ENCODE data around the gene NDEL1.

NDEL1 gene

DNA sequence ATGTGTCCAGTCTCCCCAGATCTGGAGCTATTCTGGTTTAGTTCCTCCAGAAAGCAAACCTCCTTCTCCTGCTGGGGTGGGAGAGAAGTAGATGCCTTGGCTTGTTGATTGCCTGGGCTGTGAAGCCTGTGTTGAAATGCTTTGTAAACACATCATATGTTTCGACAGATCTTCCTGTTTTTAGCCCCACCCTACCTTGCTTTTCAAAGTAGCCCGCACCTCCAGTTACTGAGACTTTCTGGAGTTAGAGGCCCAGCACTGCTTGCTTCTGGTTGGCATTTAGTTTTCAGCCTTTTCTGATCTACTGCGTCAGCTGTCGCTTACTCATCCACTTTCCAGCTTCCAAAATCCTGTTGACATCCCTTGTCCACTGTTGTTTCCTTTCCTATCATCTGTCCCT, 17.9 kb upstream of the NDEL1 start:
- peak; percentile 86 to 95 (median 88) for DNase-seq

DNA sequence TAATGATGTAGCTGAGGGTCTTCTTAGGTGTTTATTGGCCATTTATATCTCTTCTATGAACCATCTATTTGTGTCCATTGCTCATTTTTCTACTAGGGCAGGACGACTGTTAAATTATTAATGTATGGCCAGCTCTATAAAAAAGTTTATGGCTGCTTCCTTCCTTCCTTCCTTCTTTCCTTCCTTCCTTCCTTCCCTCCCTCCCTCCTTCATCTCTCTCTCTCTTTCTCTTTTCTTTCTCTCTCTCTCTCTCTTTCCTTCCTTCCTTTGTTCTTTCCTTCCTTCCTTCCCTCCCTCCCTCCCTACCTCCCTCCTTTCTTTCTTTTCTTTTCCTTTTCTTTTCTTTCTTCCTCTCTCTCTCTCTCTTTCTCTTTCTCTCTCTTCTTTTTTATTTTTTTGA, 17.2 kb upstream of the NDEL1 start:
- DNase-seq: no peak

DNA sequence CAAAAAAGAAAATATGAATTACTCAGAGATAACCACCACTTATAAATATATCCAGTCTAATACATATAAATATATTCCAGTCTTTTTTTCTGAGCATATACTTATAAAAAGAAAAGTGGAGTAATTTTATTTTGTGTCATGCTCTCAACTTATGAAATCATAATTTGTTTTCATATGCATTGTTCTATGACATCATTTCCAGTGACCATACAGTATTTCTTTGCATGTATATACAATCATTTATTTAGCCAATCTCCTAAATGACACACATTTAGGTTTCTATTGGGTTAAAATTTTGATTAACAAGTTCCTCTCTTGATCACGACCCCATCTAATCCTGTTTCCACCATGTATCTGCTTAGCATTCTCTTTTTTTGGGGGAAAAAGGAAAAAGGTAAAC, 16.4 kb upstream of the NDEL1 start:
- DNase-seq: no peak

- peak; percentile 58 to 92 (median 75) for DNase-seq
These were observed 15.4 kb upstream of the NDEL1 start for GRCh38 chr17:8420041-8420934.

DNA sequence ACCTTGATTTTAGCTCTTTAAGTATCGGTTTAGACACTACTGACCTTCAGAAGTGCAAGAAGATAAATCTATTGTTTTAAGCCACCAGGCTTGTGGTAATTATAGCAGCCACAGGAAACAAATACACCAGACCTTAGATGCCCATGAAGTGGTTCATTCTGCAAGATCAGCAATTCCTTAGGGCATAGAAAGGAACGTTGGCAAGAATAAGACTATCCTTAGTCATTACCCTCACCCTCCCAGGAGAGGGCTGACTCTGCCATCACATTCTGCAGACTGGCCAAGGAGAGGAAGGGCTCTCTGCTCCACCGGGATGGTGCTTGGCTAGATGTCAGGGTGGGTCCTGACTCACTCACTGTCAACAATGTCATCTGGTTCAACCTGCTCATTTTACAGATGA, 14.1 kb upstream of the NDEL1 start:
- peak in 3 of 4 experiments; percentile 30 to 71 (median 58) for DNase-seq

DNA sequence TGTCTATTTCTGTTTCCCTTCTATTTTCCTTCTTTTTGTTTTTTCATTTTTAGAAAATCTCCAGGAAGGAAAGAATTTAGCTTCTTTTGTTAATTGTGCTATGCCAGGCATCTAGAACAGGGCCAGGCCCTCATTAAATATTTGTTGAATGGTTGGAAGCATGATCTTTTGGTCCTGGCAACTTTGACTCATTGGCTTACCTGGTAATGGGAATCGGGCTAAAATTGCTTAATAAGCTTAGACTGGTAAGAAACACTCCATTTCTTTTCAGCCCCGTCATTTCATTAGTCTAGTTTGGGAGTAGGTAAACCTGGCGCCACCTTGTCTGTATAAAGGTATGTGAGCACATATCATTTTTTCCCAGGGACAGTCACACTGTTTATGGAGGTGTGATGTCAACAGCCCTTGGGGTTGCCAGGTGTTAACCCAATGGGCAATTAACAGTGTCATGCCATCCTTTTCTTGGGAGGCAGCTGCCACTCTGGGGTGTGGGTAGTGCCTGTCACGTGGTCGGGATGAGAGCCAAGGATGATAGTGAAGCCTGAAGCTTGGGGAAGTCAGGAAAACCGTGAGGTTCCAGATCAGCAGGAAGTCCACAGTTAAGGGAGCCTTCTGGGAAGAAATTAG, 9.5 kb upstream of the NDEL1 start:
- DNase-seq: no peak

DNA sequence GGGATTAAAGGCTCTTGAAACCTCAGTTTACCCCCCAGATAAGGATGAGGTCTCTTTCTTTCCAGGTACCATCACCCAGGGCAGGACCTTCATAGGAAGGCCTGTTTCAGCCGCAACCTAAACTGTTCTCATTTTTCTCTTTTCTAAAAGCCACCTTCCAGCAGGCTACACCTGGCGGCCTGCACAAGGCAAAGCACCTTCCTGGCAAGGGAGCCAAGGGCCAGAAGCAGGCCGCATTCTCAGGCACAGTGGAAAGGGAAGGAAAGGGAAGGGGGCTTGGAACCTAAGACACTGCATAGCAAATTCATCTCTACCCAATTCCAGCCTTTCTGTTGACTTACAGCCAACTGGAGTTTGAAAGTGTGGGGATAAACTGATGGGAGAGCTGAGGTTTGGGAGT, 8.9 kb upstream of the NDEL1 start:
- no peak for DNase-seq

GRCh38 chr17:8430966-8431365, 4.7 kb upstream of the NDEL1 start:
- no peak for DNase-seq

GRCh38 chr17:8436169-8436843, 622 bp downstream of the NDEL1 start:
- peak; percentile 73 to 90 (median 80) for DNase-seq

DNA sequence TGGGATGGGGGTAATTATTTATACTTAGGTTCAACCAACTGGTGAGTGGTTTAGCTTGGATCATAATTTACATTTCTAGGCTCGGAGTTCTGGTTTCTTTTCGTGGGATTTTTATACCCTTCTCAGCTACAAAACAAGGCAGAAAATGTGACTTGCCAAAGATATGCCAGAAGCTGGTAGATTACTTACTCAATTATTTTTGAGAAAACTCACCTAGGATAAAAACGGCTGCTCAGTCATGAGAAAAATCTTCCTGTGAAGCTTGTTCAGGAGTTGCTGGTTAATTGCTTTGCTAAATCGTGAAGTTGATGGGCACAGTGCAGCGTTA, 1.1 kb downstream of the NDEL1 start:
- peak in 1 of 4 experiments; percentile 17 for DNase-seq

DNA sequence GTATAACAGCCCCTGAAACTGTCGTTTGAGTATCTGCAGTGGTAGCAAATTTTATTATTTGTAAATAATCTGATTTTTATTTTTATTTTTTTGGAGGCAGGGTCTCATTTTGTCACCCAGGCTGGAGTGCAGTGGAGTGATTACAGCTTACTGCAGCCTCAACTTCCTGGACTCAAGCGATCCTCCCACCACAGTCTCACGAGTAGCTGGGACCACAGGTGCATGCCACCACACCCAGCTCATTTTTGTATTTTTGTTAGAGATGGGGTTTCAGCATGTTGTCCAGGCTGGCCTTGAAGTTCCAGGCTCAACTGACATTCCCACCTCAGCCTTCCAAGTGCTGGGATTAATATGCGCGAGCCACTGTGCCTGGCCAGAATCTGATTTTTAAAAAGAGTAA, 2.8 kb downstream of the NDEL1 start:
- no peak for DNase-seq

DNA sequence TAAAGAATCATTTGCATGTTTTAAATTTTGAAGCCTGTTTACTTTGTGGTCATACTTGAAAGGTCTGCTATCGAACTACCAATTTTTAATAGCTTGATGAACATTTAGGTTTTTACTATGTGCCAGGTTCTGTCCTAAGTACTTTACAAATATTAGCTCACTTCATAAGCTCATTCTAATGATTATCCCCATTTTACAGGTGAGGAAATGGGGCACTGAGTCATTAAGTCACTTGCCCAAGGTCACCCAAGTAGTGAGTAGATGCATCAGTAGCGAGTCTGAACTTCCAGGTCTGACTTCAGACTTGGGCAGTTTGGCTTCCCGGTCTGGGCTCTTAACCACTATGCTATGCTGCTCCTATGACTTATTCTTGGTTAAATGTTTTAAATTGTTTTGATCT, 4.0 kb downstream of the NDEL1 start:
- no peak for DNase-seq

DNA sequence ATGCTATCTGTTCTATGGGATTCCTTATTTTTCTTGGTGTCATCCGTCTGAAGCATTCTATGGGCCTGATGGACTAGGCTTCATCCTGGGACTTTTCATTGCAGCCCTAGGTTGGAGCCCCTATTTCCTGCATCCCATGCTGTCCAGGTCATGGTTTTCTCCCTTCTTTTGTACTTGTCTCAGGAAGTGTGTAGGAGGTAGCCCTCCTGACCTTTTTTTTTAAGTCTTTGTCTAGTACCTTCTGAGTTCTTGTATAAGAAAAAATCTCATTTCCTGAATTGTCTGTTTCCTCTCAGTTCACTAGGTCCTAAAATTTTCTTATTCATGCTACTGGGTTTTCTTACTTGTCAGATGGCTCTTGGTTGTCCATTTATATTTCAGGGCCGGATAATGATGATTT, 6.0 kb downstream of the NDEL1 start:
- DNase-seq: peak in 1 of 4 experiments; percentile 42

DNA sequence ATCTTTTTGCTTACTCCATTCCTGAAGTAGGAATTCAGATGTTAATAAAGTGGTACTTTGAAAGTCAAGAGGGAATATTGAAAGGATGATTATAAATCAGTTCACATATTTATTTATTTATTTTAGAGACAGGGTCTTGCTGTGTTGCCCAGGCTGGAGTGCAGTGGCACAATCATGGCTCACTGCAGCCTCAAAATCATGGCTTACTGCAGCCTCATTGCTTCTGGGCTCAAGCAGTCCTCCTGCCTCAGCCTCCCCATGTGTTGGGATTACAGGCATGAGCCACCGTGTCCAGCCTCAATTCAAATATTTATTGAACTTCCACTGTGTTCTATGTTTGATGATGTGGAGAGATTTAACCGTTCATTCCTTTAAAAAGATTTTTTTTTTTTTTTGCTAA, 6.6 kb downstream of the NDEL1 start:
- DNase-seq: no peak

DNA sequence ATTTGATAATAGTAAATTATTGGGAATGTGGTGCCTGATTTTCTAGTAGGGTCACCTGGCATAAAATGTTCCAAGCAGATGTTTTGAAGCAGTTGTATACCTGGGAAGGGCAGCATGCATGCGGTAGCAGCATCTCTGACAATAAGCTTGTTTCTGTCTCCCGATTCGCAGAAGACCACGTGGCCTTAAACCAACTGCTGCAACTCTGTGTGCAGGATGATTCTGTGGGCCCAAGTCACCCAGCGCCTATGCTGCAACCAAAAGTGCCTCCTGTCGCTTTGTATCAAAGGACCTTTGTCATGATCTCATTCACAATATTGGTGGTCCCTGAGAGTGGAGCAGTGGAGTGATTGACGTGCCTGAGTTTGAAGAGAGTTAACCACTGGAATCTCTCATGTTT, 8.1 kb downstream of the NDEL1 start:
- DNase-seq: no peak

DNA sequence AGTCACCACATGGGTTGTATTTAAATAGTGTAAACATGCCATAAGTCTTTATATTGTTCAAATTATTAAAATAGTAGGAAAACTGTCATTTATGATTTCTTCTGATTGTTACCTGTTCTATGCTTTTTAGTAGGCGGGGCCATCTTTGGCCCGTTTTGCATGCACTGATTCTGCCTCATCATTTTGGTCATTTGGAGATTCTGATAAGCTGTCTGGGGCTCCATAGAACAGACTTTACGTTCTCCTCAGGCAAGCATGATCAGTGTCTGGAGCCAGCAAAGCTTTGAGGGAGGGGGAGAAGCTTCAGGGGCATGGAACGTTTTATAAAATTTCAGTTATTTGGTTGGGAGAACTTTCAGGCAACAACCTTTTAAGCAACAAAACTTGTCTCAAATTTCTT, 8.8 kb downstream of the NDEL1 start:
- DNase-seq: no peak

GRCh38 chr17:8445536-8445935, 9.9 kb downstream of the NDEL1 start:
- DNase-seq: no peak

DNA sequence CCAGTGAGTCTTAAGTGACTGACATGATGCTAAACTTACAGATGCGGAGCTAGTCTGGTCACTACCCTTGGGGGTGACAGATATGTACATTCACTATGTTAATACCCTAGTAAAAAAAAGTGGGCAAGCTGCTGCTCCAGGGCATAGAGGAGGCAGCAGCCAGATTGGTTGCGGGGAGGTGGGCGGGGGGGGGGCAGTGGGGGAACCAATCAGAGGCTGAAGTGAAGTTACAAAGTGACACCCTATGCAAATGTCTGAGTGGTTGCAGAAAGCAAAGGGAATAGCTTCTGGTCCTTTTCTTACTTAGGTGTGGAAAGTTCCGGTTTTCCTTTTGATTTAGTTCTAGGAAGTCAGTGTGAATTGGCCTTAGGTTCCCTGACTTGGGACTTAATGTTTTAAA, 12.1 kb downstream of the NDEL1 start:
- no peak for DNase-seq

GRCh38 chr17:8448310-8448709, 12.6 kb downstream of the NDEL1 start:
- DNase-seq: no peak

DNA sequence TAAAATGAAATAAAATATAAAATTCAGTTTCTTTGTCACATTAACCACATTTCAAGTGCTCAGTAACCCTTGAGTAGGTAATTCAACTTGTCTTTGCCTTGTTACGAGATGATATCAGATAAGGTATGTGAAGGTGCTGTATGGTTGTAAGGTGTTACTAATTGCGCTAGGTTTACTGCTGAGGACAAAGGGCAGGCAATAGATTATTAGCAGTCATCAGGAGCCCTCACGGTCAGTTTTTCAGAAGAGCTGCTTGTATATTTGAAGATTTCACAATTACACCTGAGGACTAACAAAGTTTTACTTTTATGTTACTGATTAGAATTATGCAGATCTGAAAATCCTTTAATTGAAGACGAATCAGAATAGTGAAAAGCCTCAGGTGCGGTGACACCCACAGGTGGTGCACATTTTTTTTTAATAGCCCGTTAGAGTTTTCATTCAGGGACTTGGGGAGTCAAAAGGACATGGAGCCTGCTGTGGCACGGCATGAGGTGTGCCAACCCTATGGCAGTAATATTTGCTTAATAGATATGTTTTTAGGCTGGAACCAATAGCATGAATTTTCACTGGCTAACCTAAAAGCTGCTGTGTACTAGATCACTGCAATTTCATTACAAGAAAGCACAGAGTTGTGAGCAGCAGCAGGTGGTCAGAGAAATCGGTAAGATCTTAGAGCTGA, 16.4 kb downstream of the NDEL1 start:
- DNase-seq: no peak

- no peak for DNase-seq
These were observed 17.6 kb downstream of the NDEL1 start for GRCh38 chr17:8453326-8453725.

DNA sequence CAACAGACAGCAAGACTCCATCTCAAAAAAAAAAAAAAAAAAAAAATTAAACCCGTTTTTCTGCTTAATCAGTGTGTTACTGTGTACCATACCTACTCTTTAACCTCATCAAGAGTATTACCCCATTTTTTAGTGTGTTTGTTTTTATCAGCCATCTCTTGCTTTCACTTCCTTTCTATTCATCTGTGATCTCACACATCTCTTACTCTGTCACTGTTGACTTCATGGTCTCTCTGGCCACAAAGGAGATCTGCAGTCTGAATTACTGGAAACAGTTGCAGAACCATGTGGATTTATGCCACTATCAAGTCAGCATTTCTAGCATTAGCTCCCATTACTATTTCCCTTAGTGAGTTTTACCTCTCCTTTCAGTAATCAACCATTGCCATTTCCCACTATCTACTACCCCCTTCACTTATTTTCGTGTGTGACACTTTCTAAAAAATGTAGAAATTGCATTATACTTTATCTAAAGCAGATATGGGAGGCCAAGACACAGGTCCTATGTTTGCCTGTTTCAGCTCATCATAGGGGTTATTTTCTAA, 20.1 kb downstream of the NDEL1 start:
- DNase-seq: peak in 1 of 4 experiments; percentile 32

DNA sequence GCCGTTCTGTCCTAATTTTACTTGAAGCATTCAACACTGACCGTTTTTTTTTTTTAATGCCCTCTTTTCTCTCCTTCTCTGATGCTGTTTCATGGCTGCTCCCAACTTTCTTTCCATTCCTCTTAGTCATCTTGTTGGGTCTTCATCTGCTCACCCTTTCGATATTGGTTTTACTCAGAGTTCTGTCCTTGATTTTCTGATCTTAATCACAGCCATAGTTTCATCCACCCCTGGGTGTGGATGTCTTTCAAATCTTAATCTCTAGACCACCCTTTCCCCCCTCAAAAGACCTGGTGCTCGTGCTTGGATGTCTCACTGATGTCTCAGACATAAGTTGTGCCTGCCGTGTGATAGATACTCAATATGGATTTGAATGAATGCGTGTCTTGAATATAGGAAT, 22.4 kb downstream of the NDEL1 start:
- DNase-seq: no peak

Data from suppressor macrophage (primary cell).